Cardiac fibroblast (primary cell): ENCODE data around the gene PSMD1.
A peak's percentile ranks its signal among the peaks of the same experiment; 100 is the strongest.

Experiments used
- DNase-seq, 2 donors: peaks; one replicate each; pipeline versions ENCODE4 v3.0.0 to v3.0.0-alpha.2; 2010; ENCODE audit warnings: low read depth in 2 of 2
- H3K4me3 ChIP-seq, 2 donors: replicated peaks in 1 of 2; 1 replicate in 1 of 2; 2 replicates in 1 of 2; pipeline ENCODE4 v1.5.1; 2011; ENCODE audit warnings: low read depth in 2 of 2, low read length in 2 of 2, mild to moderate bottlenecking in 2 of 2, moderate library complexity in 1 of 2
- CTCF ChIP-seq: IDR thresholded peaks from one replicate; pipeline ENCODE4 v1.5.1; 2011; ENCODE audit warnings: low read depth, mild to moderate bottlenecking, low read length, inconsistent platforms

The PSMD1 gene

GRCh38 chr2:231127480-231127879 is 70.8 kb downstream of the PSMD1 start:
- DNase-seq = no peak
- no peak overlapping the region for H3K4me3 ChIP-seq
- no peak for TF ChIP-seq CTCF

GRCh38 chr2:231127936-231128335 is 71.3 kb downstream of the PSMD1 start:
- no peak for DNase-seq
- no peak for TF ChIP-seq CTCF

GRCh38 chr2:231128541-231128940 is 71.9 kb downstream of the PSMD1 start:
- no peak overlapping the region for H3K4me3 ChIP-seq
- TF ChIP-seq CTCF = no peak
- no peak for DNase-seq

More at GRCh38 chr2:231127936-231128335, 71.3 kb downstream of the PSMD1 start:
- no peak overlapping the region for H3K4me3 ChIP-seq

GRCh38 chr2:231129216-231129615 is 72.5 kb downstream of the PSMD1 start:
- DNase-seq = no peak
- H3K4me3 ChIP-seq = no peak overlapping the region
- no peak for TF ChIP-seq CTCF

- DNase-seq = peak in 1 of 2 donors; percentile 13
- no peak for TF ChIP-seq CTCF
- H3K4me3 ChIP-seq = no peak overlapping the region
These were observed 73.8 kb downstream of the PSMD1 start for GRCh38 chr2:231130336-231131056.

GRCh38 chr2:231132129-231132528 is 75.5 kb downstream of the PSMD1 start:
- no peak for TF ChIP-seq CTCF
- DNase-seq = peak; percentile 31 to 85
- no peak overlapping the region for H3K4me3 ChIP-seq
